GM19099 (cell line): ENCODE data around the gene RASSF5.

ENCODE experiments used
- POLR2A ChIP-seq: IDR thresholded peaks from 3 replicates; pipeline ENCODE4 v1.6.1; 2011; ENCODE audit warnings: low read depth; ENCODE audit not compliant: insufficient read length; ENCODE audit errors: extremely low read depth

The RASSF5 gene

GRCh38 chr1:206573319-206573718 lies 66.0 kb downstream of the RASSF5 start:
- no peak for TF ChIP-seq POLR2A

GRCh38 chr1:206573762-206574161 lies 66.4 kb downstream of the RASSF5 start:
- no peak for TF ChIP-seq POLR2A

GRCh38 chr1:206575165-206575893 lies 68.0 kb downstream of the RASSF5 start:
- no peak for TF ChIP-seq POLR2A

- TF ChIP-seq POLR2A, result no peak
Observed at GRCh38 chr1:206575894-206576737, 68.8 kb downstream of the RASSF5 start.

- TF ChIP-seq POLR2A, result no peak
Observed at GRCh38 chr1:206577626-206578025, 70.3 kb downstream of the RASSF5 start.

- no peak for TF ChIP-seq POLR2A
Observed at GRCh38 chr1:206578068-206578977, 71.0 kb downstream of the RASSF5 start.

- no peak for TF ChIP-seq POLR2A
Observed at GRCh38 chr1:206578978-206579374, 71.6 kb downstream of the RASSF5 start.

- TF ChIP-seq POLR2A, result peak; percentile 51
Observed at GRCh38 chr1:206579747-206580437, 72.6 kb downstream of the RASSF5 start.

GRCh38 chr1:206580438-206581113 lies 73.2 kb downstream of the RASSF5 start:
- no peak for TF ChIP-seq POLR2A

- no peak for TF ChIP-seq POLR2A
Observed at GRCh38 chr1:206581571-206581981, 74.2 kb downstream of the RASSF5 start.

GRCh38 chr1:206582537-206582936 lies 75.2 kb downstream of the RASSF5 start:
- TF ChIP-seq POLR2A, result no peak

GRCh38 chr1:206582971-206583706 lies 75.8 kb downstream of the RASSF5 start:
- no peak for TF ChIP-seq POLR2A

- no peak for TF ChIP-seq POLR2A
Observed at GRCh38 chr1:206583707-206584648, 76.6 kb downstream of the RASSF5 start.

- TF ChIP-seq POLR2A, result no peak
Observed at GRCh38 chr1:206584683-206585082, 77.4 kb downstream of the RASSF5 start.
